ENCODE measurements around the gene ADAM15. TPM values are rescaled to one million over a fixed set of nuclear protein-coding genes. Genes with fewer than 3 reads are reported as not detected.

Gene ADAM15
- total and polyA plus RNA-seq, 2 of the 8 experiments (the other 6 are each of a cell fraction or from before 2014, with no cell fraction given): 32.9 to 37.6 TPM

DNA sequence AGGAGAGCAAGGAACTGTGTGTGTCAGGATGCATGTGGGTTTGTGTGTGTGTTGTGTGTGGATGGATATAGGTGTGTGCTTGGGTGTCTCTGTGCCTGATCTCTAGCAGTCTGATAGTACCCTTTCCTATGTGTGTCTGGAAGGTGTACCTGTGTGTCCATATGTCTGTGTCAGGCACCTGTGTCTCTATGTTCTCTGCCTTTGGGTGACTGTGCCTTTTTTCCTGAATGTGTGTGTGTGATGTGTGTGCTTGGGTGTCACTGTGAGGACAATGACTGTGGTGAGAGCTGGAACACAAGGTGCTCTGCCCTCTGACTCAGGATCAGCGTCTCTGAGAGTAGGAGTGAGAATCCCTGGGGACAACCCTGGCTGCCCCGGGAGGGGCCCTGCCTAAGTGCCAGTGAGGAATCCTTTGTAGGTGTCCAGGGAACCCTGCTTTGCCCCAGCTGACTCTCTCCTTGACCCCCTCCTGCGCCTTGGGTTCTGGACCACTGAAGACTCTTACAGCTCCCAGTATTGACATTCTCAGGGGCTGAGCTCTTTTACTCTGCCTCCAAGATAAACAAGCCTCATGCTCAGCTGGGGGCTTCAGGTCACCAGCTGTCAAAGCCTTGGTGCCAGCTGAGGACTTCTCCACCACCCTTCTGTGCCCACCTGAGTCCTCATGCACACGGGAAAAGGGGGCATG, 26.8 kb downstream of the ADAM15 start:
- H2BK20ac ChIP-seq (ENCODE audit: low read length): peak overlapping the region; percentile 55; the same call in 1 of the 2 replicates
- no peak overlapping the region for H4K5ac ChIP-seq (ENCODE audit: insufficient read length, low read depth, low read length)
- DNase-seq (ENCODE audit: low read depth in 1 of 2, low spot score in 2 of 2): no peak
- H2AK5ac ChIP-seq (ENCODE audit: low read depth, low read length): no peak overlapping the region; the same call in 1 of the 2 replicates
- H3K9ac ChIP-seq (replicated peaks in 1 of 4; ENCODE audit: extremely low read depth in 1 of 4, low read depth in 3 of 4, low read length in 3 of 4): no peak overlapping the region
- H3K14ac ChIP-seq (ENCODE audit: insufficient read length): no peak overlapping the region
- H3K4me1 ChIP-seq (replicated peaks in 1 of 4; ENCODE audit: control insufficient read depth in 3 of 4, insufficient read depth in 4 of 4, low read length in 3 of 4): peaks cover 3 to 37% (median 19%) of the 10 kb centered on the region in 4 experiments
- no peaks in the 10 kb centered on the region for H3K79me1 ChIP-seq (ENCODE audit: low read depth, low read length)
- H3K4me2 ChIP-seq (ENCODE audit: insufficient read depth in 1 of 2, low read depth in 2 of 2, low read length in 2 of 2): peak overlapping the region; percentile 93 to 95
- H3K27ac ChIP-seq (ENCODE audit: low read depth, low read length): no peak overlapping the region
- no peaks in the 10 kb centered on the region for H3K79me2 ChIP-seq (ENCODE audit: control insufficient read depth in 1 of 2, insufficient read depth in 2 of 2, low read length in 2 of 2)
- H4K20me1 ChIP-seq (replicated peaks in 1 of 2; ENCODE audit: control insufficient read depth in 1 of 2, insufficient read depth in 2 of 2, low read length in 2 of 2): peaks cover 0 to 8% of the 10 kb centered on the region in 2 experiments
- no peak overlapping the region for H3K18ac ChIP-seq (ENCODE audit: extremely low read depth, low read length)
- no peak overlapping the region for H3K4ac ChIP-seq (replicated peaks; ENCODE audit: insufficient read length, low read depth, low read length)
- H3K23me2 ChIP-seq (ENCODE audit: low read depth, low read length): peaks cover 16% of the 10 kb centered on the region; the same call in 1 of the 2 replicates
- no peak for FAIRE-seq
- CTCF ChIA-PET (ENCODE audit: partially characterized antibody): interaction anchor here (0.6 to 33.9 kb wide), 6 partner anchors 7 to 77 kb away, joined by 3 to 907 read pairs (median 15); partner anchors contain the start of genes ADAM15 and EFNA4
- no peak overlapping the region for H2BK15ac ChIP-seq (ENCODE audit: low read length)
- no peak overlapping the region for H3K23ac ChIP-seq (ENCODE audit: insufficient read length)
- H2BK12ac ChIP-seq (ENCODE audit: low read depth, low read length): peak overlapping the region; percentile 75; the same call in 1 of the 2 replicates
- H3K4me3 ChIP-seq (ENCODE audit: extremely low read depth in 1 of 4, insufficient read depth in 2 of 4, low read depth in 3 of 4, low read length in 4 of 4): peak overlapping the region; percentile 57 to 77 (median 64); a peak in 7 of 8 replicates
- H3K56ac ChIP-seq (replicated peaks; ENCODE audit: insufficient read length, low read depth, low read length): no peak overlapping the region
- H2BK120ac ChIP-seq (replicated peaks; ENCODE audit: low read depth, low read length): no peak overlapping the region
- H2BK5ac ChIP-seq (ENCODE audit: low read depth, low read length): no peak overlapping the region
- H2AFZ ChIP-seq (ENCODE audit: low read length): no peak overlapping the region
- H3K36me3 ChIP-seq (ENCODE audit: control insufficient read depth in 2 of 4, insufficient read depth in 4 of 4, low read length in 3 of 4): no peaks in the 10 kb centered on the region
- POLR2A ChIA-PET (ENCODE audit: partially characterized antibody): interaction anchor here (1.1 to 2.6 kb wide), 5 partner anchors 8 to 77 kb away, joined by 4 to 18 read pairs (median 7); partner anchors contain the start of gene EFNA4
- peaks cover 38 to 52% (median 49%) of the 10 kb centered on the region in 4 experiments for H3K27me3 ChIP-seq (replicated peaks in 1 of 4; ENCODE audit: control insufficient read depth in 3 of 4, extremely low read depth in 1 of 4, insufficient read depth in 3 of 4, low read length in 3 of 4)
- no peak overlapping the region for H4K8ac ChIP-seq (ENCODE audit: extremely low read depth, insufficient read depth, low read length)
- no peaks in the 10 kb centered on the region for H3K9me3 ChIP-seq (ENCODE audit: insufficient read depth in 2 of 2, low read depth in 1 of 2, low read length in 1 of 2)
- peak overlapping the region; percentile 67 for H4K91ac ChIP-seq (replicated peaks; ENCODE audit: insufficient read length, low read length)
- 76% methylated on average over 4 of the region's 4 CpGs; no CpG with 5 or more reads in 1 of the 2 experiments for WGBS, 2 experiments (ENCODE audit: extremely low coverage in 1 of 2, insufficient coverage in 1 of 2, insufficient read length in 1 of 2, insufficient replicate concordance in 2 of 2, low coverage in 1 of 2, low lambda C conversion rate in 2 of 2, missing lambda C conversion rate in 1 of 2)
- no peak for TF ChIP-seq RBBP5 (IDR thresholded peaks at IDR 0.05; ENCODE audit: borderline replicate concordance, low read depth, low read length)
- no peak for TF ChIP-seq RFX5 (IDR thresholded peaks at IDR 0.05; ENCODE audit: borderline replicate concordance, low read depth, low read length)
- no peak for TF ChIP-seq ZNF274 (IDR thresholded peaks at IDR 0.05; ENCODE audit: borderline replicate concordance, extremely low read depth, low read length)
- no peak for TF ChIP-seq FOSL1 (IDR thresholded peaks at IDR 0.05; ENCODE audit: insufficient read depth, low read depth, low read length)
- TF ChIP-seq POLR2A (IDR thresholded peaks at IDR 0.05; ENCODE audit: control extremely low read depth in 1 of 2, low read depth in 2 of 2, low read length in 2 of 2): no peak
- TF ChIP-seq NANOG (IDR thresholded peaks at IDR 0.05; ENCODE audit: insufficient read depth, low read depth, low read length, poor library complexity, severe bottlenecking): no peak
- TF ChIP-seq CBX8 (IDR thresholded peaks at IDR 0.05; ENCODE audit: borderline replicate concordance, low read depth, low read length): no peak
- TF ChIP-seq POLR2AphosphoS5 (IDR thresholded peaks at IDR 0.05; ENCODE audit: low read depth, low read length): no peak
- no peak for TF ChIP-seq EZH2 (IDR thresholded peaks at IDR 0.05; ENCODE audit: low read depth, low read length, severe bottlenecking)
- no peak for TF ChIP-seq RNF2 (IDR thresholded peaks at IDR 0.05; ENCODE audit: borderline replicate concordance, low read depth, low read length, missing control alignments, poor library complexity, severe bottlenecking)
- no peak for TF ChIP-seq CHD2 (IDR thresholded peaks at IDR 0.05; ENCODE audit: low read length)
- TF ChIP-seq SP4 (IDR thresholded peaks at IDR 0.05; ENCODE audit: low read length): no peak

Measured in H1 (cell line).